Prostate gland (tissue), 2 donors: ENCODE data around the gene PTPRD.

Source experiments
- POLR2A ChIP-seq: fragments of 450-650 bp; IDR thresholded peaks from one replicate; pipeline ENCODE4 v1.6.1; 2016; ENCODE audit warnings: antibody characterized with exemption, mild to moderate bottlenecking
- POLR2AphosphoS5 ChIP-seq: sonication (generic); formaldehyde crosslinking; IDR thresholded peaks from one replicate; pipeline ENCODE4 v1.6.1; 2017; ENCODE audit warnings: antibody characterized with exemption
- TF ChIP-seq, protein P1 (sequence below), 4 experiments: fragments of 200-600 bp in 2 of 4; fragments of 450-650 bp in 2 of 4; sonication (generic) in 2 of 4; IDR thresholded peaks; 1 replicate in 3 of 4; 2 replicates in 1 of 4; pipeline ENCODE4 v1.5.1; 2016 to 2019; ENCODE audit warnings: antibody characterized with exemption in 4 of 4, mild to moderate bottlenecking in 2 of 4, moderate library complexity in 2 of 4

DNA sequence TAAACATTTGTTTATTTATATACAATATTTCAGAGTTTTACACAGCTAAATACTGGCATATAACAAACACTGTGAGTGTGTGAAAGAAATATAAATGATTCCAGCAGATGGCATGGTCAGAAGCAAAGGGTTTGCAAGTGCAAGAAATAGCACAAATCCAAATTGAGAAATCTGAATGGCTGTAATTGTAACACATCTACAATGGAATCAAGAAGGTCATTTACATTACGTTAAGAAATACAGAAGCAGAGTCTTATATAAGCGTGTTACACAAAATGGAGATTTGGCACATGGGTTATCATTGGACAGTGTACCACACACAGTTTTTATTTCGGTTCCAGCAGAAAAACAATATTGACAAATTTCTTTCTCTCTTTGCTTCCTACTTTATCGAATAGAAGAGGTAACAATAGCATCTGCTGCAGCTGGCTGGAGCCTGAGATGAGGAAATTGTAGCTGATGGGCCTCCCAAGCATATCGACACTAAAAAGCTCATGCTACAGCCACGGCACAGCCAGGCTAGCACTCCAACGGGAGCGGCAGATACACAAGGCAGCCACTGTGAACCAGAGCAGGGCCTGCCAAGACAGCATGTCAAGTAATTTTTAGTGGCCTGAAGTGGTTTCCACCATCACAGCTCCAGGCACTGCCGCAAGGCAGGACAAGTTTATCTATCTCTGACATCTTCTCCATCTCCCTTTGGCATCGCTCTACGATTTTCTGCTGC is 2248.6 kb downstream of the PTPRD start:
- TF ChIP-seq, protein P1, sequence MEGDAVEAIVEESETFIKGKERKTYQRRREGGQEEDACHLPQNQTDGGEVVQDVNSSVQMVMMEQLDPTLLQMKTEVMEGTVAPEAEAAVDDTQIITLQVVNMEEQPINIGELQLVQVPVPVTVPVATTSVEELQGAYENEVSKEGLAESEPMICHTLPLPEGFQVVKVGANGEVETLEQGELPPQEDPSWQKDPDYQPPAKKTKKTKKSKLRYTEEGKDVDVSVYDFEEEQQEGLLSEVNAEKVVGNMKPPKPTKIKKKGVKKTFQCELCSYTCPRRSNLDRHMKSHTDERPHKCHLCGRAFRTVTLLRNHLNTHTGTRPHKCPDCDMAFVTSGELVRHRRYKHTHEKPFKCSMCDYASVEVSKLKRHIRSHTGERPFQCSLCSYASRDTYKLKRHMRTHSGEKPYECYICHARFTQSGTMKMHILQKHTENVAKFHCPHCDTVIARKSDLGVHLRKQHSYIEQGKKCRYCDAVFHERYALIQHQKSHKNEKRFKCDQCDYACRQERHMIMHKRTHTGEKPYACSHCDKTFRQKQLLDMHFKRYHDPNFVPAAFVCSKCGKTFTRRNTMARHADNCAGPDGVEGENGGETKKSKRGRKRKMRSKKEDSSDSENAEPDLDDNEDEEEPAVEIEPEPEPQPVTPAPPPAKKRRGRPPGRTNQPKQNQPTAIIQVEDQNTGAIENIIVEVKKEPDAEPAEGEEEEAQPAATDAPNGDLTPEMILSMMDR (IDR thresholded peaks at IDR 0.05): no peak
- TF ChIP-seq POLR2A: no peak
- no peak for TF ChIP-seq POLR2AphosphoS5
